ENCODE data around the gene ZCCHC24.

Gene ZCCHC24

GRCh38 chr10:79463578-79464496, 18.4 kb upstream of the ZCCHC24 start:
- no peak for TF ChIP-seq CTCF (IDR thresholded peaks at IDR 0.05; ENCODE audit: insufficient read depth, low read length, missing control alignments)
- DNase-seq (ENCODE audit: low read depth, low spot score): no peak
- no peak overlapping the region for H3K4me3 ChIP-seq (ENCODE audit: low read depth, low read length)
- POLR2A ChIA-PET: no interaction called here
- CTCF ChIA-PET: interaction anchor here (0.9 to 1.0 kb wide), 2 partner anchors 9 to 96 kb away, joined by 3 to 4 read pairs; no protein-coding TSS in a partner anchor

- H3K4me3 ChIP-seq (ENCODE audit: low read depth, low read length): no peak overlapping the region
- CTCF ChIA-PET: interaction anchor here (1.4 to 1.7 kb wide), 2 partner anchors 9 to 26 kb away, joined by 3 to 6 read pairs; no protein-coding TSS in a partner anchor
- POLR2A ChIA-PET: no interaction called here
- no peak for DNase-seq (ENCODE audit: low read depth, low spot score)
- no peak for TF ChIP-seq CTCF (IDR thresholded peaks at IDR 0.05; ENCODE audit: insufficient read depth, low read length, missing control alignments)
Observed at GRCh38 chr10:79460687-79461086, 15.3 kb upstream of the ZCCHC24 start.

GRCh38 chr10:79459243-79459642, 13.8 kb upstream of the ZCCHC24 start:
- POLR2A ChIA-PET: no interaction called here

GRCh38 chr10:79458483-79458882, 13.1 kb upstream of the ZCCHC24 start:
- CTCF ChIA-PET: interaction anchor here (2.4 to 9.1 kb wide), 2 partner anchors 10 to 12 kb away, joined by 8 to 75 read pairs; no protein-coding TSS in a partner anchor

More at GRCh38 chr10:79459243-79459642, 13.8 kb upstream of the ZCCHC24 start:
- CTCF ChIA-PET: interaction anchor here (2.4 to 9.1 kb wide), 2 partner anchors 9 to 12 kb away, joined by 8 to 75 read pairs; no protein-coding TSS in a partner anchor
- DNase-seq (ENCODE audit: low read depth, low spot score): no peak
- H3K4me3 ChIP-seq (ENCODE audit: low read depth, low read length): no peak overlapping the region
- TF ChIP-seq CTCF (IDR thresholded peaks at IDR 0.05; ENCODE audit: insufficient read depth, low read length, missing control alignments): no peak

GRCh38 chr10:79457256-79457785, 11.9 kb upstream of the ZCCHC24 start:
- no peak overlapping the region for H3K4me3 ChIP-seq (ENCODE audit: low read depth, low read length)
- CTCF ChIA-PET: interaction anchor here (9.1 kb wide), 1 partner anchor 11 kb away, joined by 75 read pairs; no protein-coding TSS in a partner anchor
- POLR2A ChIA-PET: no interaction called here
- no peak for TF ChIP-seq CTCF (IDR thresholded peaks at IDR 0.05; ENCODE audit: insufficient read depth, low read length, missing control alignments)
- DNase-seq (ENCODE audit: low read depth, low spot score): no peak

More at GRCh38 chr10:79458483-79458882, 13.1 kb upstream of the ZCCHC24 start:
- no peak for TF ChIP-seq CTCF (IDR thresholded peaks at IDR 0.05; ENCODE audit: insufficient read depth, low read length, missing control alignments)
- DNase-seq (ENCODE audit: low read depth, low spot score): no peak
- POLR2A ChIA-PET: no interaction called here
- H3K4me3 ChIP-seq (ENCODE audit: low read depth, low read length): no peak overlapping the region

GRCh38 chr10:79454259-79454658, 8.8 kb upstream of the ZCCHC24 start:
- POLR2A ChIA-PET: no interaction called here
- DNase-seq (ENCODE audit: low read depth, low spot score): no peak
- no peak overlapping the region for H3K4me3 ChIP-seq (ENCODE audit: low read depth, low read length)
- CTCF ChIA-PET: interaction anchor here (0.8 to 9.1 kb wide), 4 partner anchors 14 to 81 kb away, joined by 3 to 75 read pairs (median 5); no protein-coding TSS in a partner anchor
- no peak for TF ChIP-seq CTCF (IDR thresholded peaks at IDR 0.05; ENCODE audit: insufficient read depth, low read length, missing control alignments)
